GM19035 (cell line): ENCODE data around the gene MYOZ2.

ENCODE experiments used
- ATAC-seq: cut with Tn5 transposase; IDR thresholded peaks from one replicate; pipeline ENCODE4 v1.9.1; 2021; ENCODE audit not compliant: unreplicated experiment

MYOZ2 gene

DNA sequence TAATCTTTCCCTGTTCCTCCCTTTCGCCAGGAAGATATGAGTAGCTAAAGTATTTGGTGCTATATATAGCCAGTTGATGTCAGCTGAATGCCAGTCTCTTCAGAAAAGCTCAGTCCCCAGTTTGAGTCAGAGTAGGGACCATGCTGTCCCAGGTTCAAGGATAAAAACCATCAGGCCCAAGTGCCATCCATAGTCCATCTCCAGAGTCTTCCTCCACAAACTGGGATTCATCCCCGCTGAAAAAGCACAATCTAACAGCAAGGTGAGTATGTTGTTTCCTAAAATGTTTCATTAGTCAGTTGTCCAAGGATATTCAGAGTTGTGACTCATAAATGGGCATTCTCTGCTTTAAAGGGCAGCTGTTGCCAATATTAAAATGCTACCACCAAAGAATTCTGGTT, at the start of gene MYOZ2:
Gene MYOZ2 (plus strand): TSS at position 112 of the 401 bp plus-strand sequence. CDS start 694 bp downstream, outside the sequence.
- ATAC-seq, result no peak

GRCh38 chr4:119087121-119087520, 48.5 kb upstream of the MYOZ2 start:
- ATAC-seq, result no peak

- ATAC-seq, result no peak
These were observed 48.0 kb upstream of the MYOZ2 start for GRCh38 chr4:119087656-119088055.

GRCh38 chr4:119093042-119093827, 42.4 kb upstream of the MYOZ2 start:
- no peak for ATAC-seq

DNA sequence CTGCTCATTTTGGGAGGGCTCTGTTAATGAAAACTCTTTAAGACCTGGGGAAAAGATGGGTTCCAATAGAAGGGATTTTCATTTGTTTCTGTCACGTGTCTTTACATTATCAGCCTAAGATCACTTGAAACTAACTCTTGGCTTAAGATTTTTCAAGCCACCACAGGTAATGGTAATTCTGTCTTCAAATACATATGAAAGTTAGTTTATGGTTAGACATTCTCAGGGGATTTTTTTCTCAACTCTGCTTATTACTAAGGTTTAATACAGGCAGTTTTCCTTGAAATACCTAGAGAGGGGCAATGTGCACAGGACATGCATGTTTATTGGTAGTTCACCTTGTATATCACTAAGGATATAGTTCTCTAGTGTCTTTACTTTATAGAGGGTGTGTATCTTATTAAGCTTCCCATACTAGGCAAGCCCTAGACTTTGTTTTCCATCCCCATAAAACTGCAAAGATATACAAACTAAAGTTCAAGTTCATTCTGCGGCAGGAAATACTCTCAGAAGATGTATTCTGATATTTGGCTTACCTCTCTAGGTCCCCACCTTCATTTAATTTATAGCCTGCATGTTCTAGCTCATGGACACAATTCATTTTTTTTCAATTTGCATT, 38.2 kb upstream of the MYOZ2 start:
- ATAC-seq, result no peak

- ATAC-seq, result no peak
These were observed 37.3 kb upstream of the MYOZ2 start for GRCh38 chr4:119098306-119098705.

DNA sequence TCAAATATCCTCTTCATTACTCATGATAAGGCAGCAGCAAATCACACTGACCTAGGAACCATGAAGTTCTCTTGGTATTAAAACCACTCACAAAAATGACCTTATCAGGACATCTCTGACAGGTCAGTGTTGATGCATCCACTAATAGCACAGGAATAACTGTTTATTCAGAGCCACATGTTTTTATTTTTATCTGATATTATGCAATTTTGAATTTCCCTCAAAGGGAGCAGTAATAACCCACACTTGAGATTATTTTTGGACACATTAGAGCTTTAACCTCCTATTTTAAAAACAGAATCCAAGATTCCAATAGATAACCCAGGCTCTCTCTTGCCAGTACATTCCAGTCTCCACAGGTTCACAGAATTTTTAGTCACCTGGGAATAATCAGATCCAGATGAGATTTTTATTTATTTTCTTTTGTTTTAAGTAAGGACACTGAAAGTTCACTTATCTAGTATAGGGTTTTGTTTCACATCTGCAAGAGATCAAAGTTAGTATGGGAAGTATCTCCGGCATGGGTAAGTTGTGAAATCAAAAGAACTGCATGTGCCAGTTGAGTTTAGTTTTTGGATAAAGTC, 36.3 kb upstream of the MYOZ2 start:
- ATAC-seq, result no peak

GRCh38 chr4:119100655-119101054, 35.0 kb upstream of the MYOZ2 start:
- no peak for ATAC-seq

GRCh38 chr4:119103263-119103662, 32.4 kb upstream of the MYOZ2 start:
- ATAC-seq, result no peak

DNA sequence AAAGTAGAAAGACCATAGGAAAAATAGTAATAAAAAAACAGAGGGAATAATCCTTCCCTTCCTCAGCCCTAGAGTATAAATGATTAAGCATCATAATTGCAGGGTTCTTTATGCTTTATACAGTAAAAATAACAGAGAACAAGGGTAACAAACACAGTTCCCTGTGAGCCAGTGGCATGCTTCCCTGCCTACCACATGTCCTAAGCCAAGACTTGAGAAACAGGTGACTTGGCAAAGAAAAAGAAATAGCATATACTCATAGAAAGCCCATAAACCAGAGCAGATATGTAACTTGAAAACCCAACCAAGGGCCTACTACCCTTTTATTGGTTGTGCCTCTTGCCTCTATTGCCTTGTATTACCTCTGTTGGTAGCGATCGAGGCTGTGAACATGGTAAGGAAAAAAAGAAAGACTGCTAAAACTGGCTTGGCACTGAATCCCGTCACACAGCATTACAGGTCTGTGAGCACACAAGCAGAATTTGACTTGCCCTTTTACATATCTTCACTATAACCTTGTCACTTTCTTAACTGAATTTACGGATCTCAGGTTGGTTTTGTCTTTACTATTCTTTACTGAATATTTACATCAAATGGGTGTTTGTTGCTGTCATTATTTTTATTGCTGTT, 30.9 kb upstream of the MYOZ2 start:
- no peak for ATAC-seq

DNA sequence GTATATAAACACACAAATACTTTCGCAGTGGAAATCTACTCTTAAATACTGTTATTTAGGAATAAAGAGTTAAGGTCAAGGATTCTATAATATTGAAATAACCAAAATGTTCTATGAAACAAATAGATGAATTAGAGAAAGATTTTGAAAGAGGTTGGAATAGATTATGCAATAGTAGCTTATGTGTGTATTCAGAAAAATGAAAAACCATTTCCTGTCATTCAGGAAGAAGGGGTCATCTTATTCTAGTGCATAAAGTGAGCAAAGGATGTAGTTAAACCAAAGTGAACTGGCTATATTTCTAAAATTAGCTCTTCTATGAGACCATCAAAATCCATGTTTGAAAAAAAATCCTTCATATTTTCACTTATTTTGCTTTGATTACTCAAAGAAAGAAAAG, 30.0 kb upstream of the MYOZ2 start:
- no peak for ATAC-seq

GRCh38 chr4:119106036-119107000, 29.3 kb upstream of the MYOZ2 start:
- no peak for ATAC-seq

GRCh38 chr4:119110121-119110520, 25.5 kb upstream of the MYOZ2 start:
- no peak for ATAC-seq

DNA sequence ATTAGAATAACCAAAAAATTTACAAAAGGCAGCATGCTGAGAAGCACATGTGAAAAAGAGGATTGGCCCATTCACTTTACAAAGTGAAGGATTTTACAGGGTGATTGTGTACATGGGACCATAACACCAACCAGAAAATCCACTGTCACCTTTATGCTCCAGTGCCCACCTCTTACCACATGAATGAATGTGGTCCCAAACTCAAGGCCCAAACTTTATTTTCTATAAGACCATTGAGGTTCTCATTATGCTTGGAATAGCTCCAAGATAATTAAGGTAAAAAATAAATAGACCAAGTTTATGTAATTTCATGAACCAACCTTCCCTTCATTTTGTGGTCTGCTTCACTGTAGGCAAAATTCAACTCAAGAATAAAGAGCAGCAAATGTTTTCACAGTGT, 24.3 kb upstream of the MYOZ2 start:
- ATAC-seq, result no peak

- no peak for ATAC-seq
These were observed 22.5 kb upstream of the MYOZ2 start for GRCh38 chr4:119113033-119113655.

GRCh38 chr4:119116021-119116420, 19.6 kb upstream of the MYOZ2 start:
- no peak for ATAC-seq

DNA sequence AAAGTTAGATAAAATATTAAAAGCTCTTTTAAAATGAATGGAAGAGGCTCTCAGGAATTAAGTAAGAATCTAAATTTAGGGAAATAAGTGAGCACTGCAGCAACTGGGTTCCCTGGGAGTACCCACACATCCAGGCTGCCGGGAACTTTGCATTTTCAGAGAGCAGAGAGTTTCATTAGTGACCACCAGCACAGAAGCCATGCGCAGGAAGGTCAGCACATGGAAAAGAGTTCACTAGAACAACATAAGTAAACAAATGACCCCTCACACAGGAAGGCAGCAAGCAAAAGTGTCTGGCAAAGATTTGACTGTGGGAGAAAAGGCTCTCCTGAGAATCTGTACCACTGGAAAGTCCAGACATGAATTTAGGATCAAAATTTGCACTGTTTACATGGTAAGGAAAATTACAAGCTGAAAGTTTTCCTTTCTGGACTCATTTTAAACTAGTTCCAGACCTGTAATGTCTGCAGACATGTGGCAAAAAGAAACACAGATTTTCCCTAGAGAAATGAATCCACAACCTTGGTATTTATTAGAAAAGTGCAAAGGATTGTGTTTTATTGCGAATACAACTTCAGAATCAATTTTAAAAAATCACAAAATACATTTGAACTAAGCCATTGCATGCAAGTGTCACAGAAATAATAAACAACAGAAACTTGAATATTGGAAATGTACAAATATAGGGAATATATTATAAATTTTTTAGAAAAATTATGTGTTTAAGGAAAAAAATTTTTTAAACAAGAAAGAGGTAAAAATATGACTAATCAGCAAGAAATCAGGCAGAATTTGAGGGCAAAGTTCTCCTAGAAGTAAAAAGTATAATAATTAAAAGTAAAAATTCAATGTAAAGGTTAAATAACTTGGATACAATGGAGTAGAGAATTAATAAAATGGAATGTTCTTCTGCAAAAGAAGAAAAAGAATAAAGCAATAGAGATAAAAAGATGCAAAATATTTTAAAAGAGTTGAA, 18.4 kb upstream of the MYOZ2 start:
- no peak for ATAC-seq

GRCh38 chr4:119118397-119118796, 17.2 kb upstream of the MYOZ2 start:
- no peak for ATAC-seq

GRCh38 chr4:119124352-119124751, 11.3 kb upstream of the MYOZ2 start:
- ATAC-seq, result no peak
